Glutamatergic neuron (in vitro differentiated cells): ENCODE results near the gene TMCO6. TPM values are rescaled to one million over a fixed set of nuclear protein-coding genes. Genes with fewer than 3 reads are reported as not detected.
A peak's percentile ranks its signal among the peaks of the same experiment; 100 is the strongest.

Experiments used
- DNase-seq: peaks from one replicate; pipeline ENCODE4 v3.0.0; 2022
- H3K27ac Mint-ChIP-seq: one replicate; pipeline ENCODE4 v1.8.0; 2020; ENCODE audit warnings: mild to moderate bottlenecking, mixed read lengths, inconsistent platforms; ENCODE audit not compliant: unreplicated experiment
- H3K27me3 Mint-ChIP-seq: one replicate; pipeline ENCODE4 v1.8.0; 2020; ENCODE audit warnings: mild to moderate bottlenecking, moderate library complexity, mixed read lengths, inconsistent platforms; ENCODE audit not compliant: unreplicated experiment
- H3K36me3 Mint-ChIP-seq: one replicate; pipeline ENCODE4 v1.8.0; 2020; ENCODE audit warnings: mild to moderate bottlenecking, mixed read lengths, inconsistent platforms; ENCODE audit not compliant: unreplicated experiment
- H3K4me1 Mint-ChIP-seq: one replicate; pipeline ENCODE4 v1.8.0; 2020; ENCODE audit warnings: mild to moderate bottlenecking, low read depth, mixed read lengths, inconsistent platforms; ENCODE audit not compliant: unreplicated experiment
- H3K4me3 Mint-ChIP-seq: one replicate; pipeline ENCODE4 v1.8.0; 2020; ENCODE audit warnings: mild to moderate bottlenecking, mixed read lengths, inconsistent platforms; ENCODE audit not compliant: unreplicated experiment
- H3K9me3 Mint-ChIP-seq: one replicate; pipeline ENCODE4 v1.8.0; 2020; ENCODE audit warnings: mild to moderate bottlenecking, moderate library complexity, mixed read lengths, inconsistent platforms; ENCODE audit not compliant: unreplicated experiment
- CTCF ChIP-seq: fragments of 200-600 bp; sonication (generic); IDR thresholded peaks from one replicate; pipeline ENCODE4 v1.5.0; 2021; ENCODE audit not compliant: partially characterized antibody, unreplicated experiment
- total RNA-seq: library from RNA; stranded (reverse); fragmentation: NEBNext Ultra II Directional; extraction: Animal tissue kit (Norgen Biotek cat#: 25700); gene quantifications from one replicate; pipeline ENCODE4 v1.2.1, GENCODE V29; 2021; ENCODE audit not compliant: unreplicated experiment

TMCO6 gene
- total RNA-seq, 1 donor from 2014 or later, result 12.5 TPM

GRCh38 chr5:140674211-140674610, 35.0 kb downstream of the TMCO6 start:
- Mint-ChIP-seq H3K36me3 (peaks cover 4% of the 10 kb centered on the region), H3K27ac (peak overlapping the region; percentile 64), H3K4me1 (no peaks in the 10 kb centered on the region), H3K27me3 (no peaks in the 10 kb centered on the region), H3K9me3 (peaks cover 1% of the 10 kb centered on the region), H3K4me3 (no peak overlapping the region)
- no peak for DNase-seq
- no peak for TF ChIP-seq CTCF

GRCh38 chr5:140674629-140675028, 35.4 kb downstream of the TMCO6 start:
- peaks cover 1% of the 10 kb centered on the region for H3K9me3 Mint-ChIP-seq
- no peak for DNase-seq
- H3K36me3 Mint-ChIP-seq, result peaks cover 4% of the 10 kb centered on the region
- H3K4me3 Mint-ChIP-seq, result no peak overlapping the region
- no peaks in the 10 kb centered on the region for H3K27me3 Mint-ChIP-seq
- TF ChIP-seq CTCF, result no peak
- peak overlapping the region; percentile 64 for H3K27ac Mint-ChIP-seq
- H3K4me1 Mint-ChIP-seq, result no peaks in the 10 kb centered on the region

- Mint-ChIP-seq H3K4me1 (no peaks in the 10 kb centered on the region), H3K4me3 (no peak overlapping the region), H3K36me3 (peaks cover 4% of the 10 kb centered on the region), H3K9me3 (peaks cover 1% of the 10 kb centered on the region), H3K27me3 (no peaks in the 10 kb centered on the region), H3K27ac (no peak overlapping the region)
- no peak for DNase-seq
- no peak for TF ChIP-seq CTCF
These were observed 38.7 kb downstream of the TMCO6 start for GRCh38 chr5:140677947-140678346.

GRCh38 chr5:140678993-140679392, 39.7 kb downstream of the TMCO6 start:
- Mint-ChIP-seq H3K27ac (no peak overlapping the region), H3K4me1 (no peaks in the 10 kb centered on the region), H3K36me3 (peaks cover 4% of the 10 kb centered on the region), H3K9me3 (no peaks in the 10 kb centered on the region), H3K27me3 (no peaks in the 10 kb centered on the region), H3K4me3 (no peak overlapping the region)
- no peak for DNase-seq
- TF ChIP-seq CTCF, result no peak

- Mint-ChIP-seq H3K9me3 (peaks cover 10% of the 10 kb centered on the region), H3K27ac (peak overlapping the region; percentile 100), H3K36me3 (no peaks in the 10 kb centered on the region), H3K27me3 (peaks cover 13% of the 10 kb centered on the region), H3K4me3 (peak overlapping the region; percentile 100), H3K4me1 (peaks cover 11% of the 10 kb centered on the region)
- peak; percentile 20 for DNase-seq
- TF ChIP-seq CTCF, result no peak
These were observed 51.2 kb downstream of the TMCO6 start for GRCh38 chr5:140690376-140690932.
